DMS 273 treated with DMSO at 0.1 percent for 48 hours (cell line): ENCODE data around the gene YIPF7.

Source experiments
- DNase-seq: peaks from one replicate; lab custom pipeline; 2025; lab: John Stamatoyannopoulos, UW

The YIPF7 gene

GRCh38 chr4:44651425-44651824 is at the start of gene YIPF7:
TSS of gene YIPF7 (minus strand) at chr4:44651625. CDS start at chr4:44650100, 1,525 bp downstream.
- DNase-seq: no peak

DNA sequence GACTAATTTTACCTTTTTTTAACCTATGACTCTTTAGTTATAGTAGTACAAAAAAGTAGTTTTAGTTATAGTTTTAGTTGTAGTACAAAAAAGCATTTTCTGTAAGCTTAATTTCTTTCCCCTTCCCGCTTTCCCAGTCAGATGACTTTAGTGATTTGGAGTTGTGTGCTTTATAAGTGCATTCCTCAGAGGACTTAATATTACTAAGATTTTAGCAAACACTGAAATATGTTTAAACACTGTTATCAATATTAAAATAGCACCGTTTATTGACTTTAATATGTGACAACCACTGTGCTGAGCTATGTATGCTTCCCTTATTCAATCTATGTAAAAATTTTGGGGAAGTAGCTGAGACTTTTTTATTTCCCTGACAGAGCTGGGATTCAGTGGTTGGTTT is 49.6 kb upstream of the YIPF7 start:
- no peak for DNase-seq

- no peak for DNase-seq
Observed at GRCh38 chr4:44700427-44700826, 49.0 kb upstream of the YIPF7 start.

GRCh38 chr4:44684648-44685047 is 33.2 kb upstream of the YIPF7 start:
- DNase-seq: no peak

GRCh38 chr4:44679060-44679459 is 27.6 kb upstream of the YIPF7 start:
- DNase-seq: no peak

- DNase-seq: peak; percentile 38
Observed at GRCh38 chr4:44678094-44679041, 26.9 kb upstream of the YIPF7 start, which contains the start of gene GUF1. TSS of gene GUF1 (plus strand) at chr4:44678420. CDS start at chr4:44678623, 203 bp downstream.

- no peak for DNase-seq
Observed at GRCh38 chr4:44675366-44675765, 23.9 kb upstream of the YIPF7 start.

GRCh38 chr4:44674471-44674870 is 23.0 kb upstream of the YIPF7 start:
- DNase-seq: no peak

GRCh38 chr4:44671636-44672035 is 20.2 kb upstream of the YIPF7 start:
- no peak for DNase-seq

DNA sequence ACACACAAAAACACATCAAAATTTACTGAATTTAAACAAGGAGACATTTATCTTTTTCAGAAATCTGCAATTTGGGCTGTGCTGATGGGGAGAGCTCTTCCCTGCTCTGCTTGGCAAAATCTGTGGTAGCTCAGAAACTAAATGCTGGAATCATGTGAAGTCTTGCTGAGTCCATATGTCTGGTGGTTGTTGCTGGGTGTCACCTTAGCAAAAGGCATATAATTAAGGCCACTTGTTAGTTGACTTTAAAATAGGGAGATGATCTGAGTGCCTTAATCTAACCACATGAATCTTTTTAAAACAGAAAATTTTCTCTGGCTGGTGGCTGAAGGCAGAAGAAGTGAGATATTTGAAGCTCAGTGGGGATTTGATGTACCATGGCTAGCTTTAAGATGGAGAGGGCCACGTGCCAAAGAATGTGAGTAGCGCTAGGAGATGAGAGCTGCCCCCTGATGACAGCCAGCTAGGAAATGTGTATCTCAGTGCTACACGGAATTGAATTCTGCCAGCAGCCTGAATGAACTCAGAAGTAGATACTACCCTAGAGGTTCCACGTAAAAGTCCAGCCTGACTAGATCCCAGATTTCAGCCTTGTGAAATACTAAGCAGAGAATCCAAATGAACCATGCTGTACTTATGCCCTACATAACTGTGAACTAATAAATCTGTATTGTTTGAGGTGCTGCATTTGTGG is 19.2 kb upstream of the YIPF7 start:
- no peak for DNase-seq

DNA sequence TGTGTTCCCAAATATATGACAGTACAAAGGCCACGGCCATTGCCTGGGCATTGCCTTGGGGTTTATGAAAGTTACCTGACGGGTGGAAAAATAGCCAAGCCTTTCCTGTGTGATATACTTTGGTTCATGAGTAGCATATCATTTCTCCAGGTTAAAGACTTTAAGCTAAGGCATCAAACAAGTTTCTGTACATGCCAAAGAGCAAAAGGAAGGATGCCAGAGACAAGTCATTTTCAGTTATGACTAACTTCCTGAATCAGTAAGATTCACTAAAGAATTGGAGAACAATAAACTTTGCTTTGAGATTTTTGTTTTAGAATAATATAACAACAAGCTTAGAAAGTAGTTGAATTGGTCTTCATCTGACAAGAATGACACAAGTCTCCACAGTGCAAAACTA is 17.1 kb upstream of the YIPF7 start:
- no peak for DNase-seq

GRCh38 chr4:44663539-44664263 is 12.3 kb upstream of the YIPF7 start:
- DNase-seq: no peak

- DNase-seq: no peak
Observed at GRCh38 chr4:44662623-44663005, 11.2 kb upstream of the YIPF7 start.

DNA sequence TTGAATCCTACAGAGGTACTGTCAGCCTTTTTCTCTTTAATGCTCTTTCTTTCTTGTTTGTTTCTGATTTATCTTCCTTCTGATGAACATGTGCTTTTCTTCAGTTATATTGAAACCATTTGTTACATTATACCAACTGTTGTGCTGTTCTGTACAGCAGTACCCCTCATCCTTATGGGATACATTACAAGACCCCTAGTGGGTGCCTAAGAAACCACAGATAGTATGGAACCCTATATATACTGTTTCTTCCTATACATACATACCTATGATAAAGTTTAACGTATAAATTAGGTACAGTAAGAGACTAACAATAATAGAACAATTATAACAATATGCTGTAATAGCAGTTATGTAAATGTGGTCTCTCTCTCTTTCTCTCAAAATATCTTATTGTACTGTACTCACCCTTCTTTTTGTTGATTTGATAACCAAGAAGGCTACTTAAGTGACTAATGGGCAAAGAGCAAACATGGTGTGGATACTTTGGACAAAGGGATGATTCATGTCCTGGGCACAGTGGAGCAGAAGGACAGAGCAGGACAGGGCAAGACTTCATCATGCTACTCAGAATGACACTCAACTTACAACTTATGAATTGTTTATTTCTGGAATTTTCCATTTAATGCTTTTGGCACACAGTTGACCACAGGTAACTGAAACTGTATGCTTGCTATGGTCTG is 10.7 kb upstream of the YIPF7 start:
- DNase-seq: no peak

- DNase-seq: no peak
Observed at GRCh38 chr4:44660396-44660795, 9.0 kb upstream of the YIPF7 start.

- DNase-seq: no peak
Observed at GRCh38 chr4:44652002-44652401, 577 bp upstream of the YIPF7 start.

GRCh38 chr4:44646151-44646550 is 5.3 kb downstream of the YIPF7 start:
- DNase-seq: no peak

DNA sequence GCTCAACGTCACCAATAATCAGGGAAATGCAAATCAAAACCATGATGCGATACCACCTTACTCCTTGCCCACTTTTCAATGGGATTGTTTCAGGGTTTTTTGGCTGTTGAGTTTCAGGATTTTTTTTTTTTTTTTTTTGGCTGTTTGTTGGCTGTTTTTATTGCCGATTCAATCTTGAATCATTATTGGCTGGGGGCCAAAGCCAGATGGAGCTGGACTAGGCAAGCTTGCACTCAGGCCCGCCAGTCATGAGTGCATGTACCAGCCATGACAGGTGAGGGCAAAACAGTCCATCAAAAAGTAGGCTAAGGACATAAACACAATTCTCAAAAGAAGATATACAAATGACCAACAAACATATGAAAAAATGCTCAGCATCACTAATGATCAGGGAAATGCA is 13.3 kb downstream of the YIPF7 start:
- DNase-seq: no peak

DNA sequence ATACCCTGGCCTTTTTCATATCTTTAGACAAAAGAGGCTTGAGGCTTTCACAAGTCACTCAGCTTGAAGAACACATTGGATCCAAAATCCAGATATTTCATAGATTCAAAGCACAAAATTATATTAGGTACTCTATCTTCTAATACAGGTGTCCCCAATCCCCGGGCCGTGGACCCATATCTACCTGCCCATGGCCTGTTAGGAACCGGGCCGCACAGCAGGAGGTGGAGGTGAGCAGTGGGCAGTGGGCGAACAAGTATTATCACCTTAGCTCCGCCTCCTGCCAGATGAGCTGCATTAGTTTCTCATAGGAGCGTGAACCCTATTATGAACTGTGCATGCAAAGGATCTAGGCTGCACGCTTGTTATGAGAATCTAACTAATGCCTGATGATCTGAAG is 18.7 kb downstream of the YIPF7 start:
- DNase-seq: no peak

- no peak for DNase-seq
Observed at GRCh38 chr4:44632089-44632488, 19.3 kb downstream of the YIPF7 start.

DNA sequence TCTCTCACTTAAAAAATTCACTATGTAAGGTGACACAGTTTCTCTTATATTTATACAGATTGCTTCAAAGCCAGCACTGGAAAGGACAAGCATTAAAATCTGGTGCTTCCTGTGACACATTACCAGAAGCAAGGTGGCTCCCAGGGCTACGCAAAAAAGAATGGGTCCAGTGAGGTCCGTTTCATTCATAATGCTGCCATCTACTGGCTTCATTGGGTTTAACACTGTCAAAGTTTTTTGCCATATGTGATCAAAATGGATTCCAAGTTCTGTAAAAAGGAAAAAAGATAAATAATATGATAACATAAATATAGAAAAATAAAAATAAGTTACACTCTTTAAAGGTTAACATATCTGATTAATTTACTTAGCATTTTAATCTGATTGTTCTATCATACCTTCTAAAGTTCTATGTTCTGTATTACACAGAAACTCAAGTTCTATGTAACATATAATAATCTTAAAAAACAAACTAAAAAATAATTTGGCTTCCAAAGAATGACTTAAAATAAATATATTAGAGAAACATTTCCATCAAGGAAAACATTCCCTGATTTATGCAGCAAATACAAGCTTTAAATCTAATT is 22.1 kb downstream of the YIPF7 start:
- no peak for DNase-seq

GRCh38 chr4:44623676-44624075 is 27.7 kb downstream of the YIPF7 start:
- DNase-seq: no peak
